Measurements from ENCODE around the gene KRTAP5-3.
"Not testable (repeated sequence)": the region's sequence is repeated elsewhere in the genome, so short reads cannot be mapped to it uniquely, and the experiment has no call there.

The KRTAP5-3 gene

GRCh38 chr11:1589996-1590395 is 18.3 kb downstream of the KRTAP5-3 start:
- no peak overlapping the region for H3K4me3 ChIP-seq (ENCODE audit: low read length)
- no peak for TF ChIP-seq ZNF274 (IDR thresholded peaks at IDR 0.05; ENCODE audit: low read depth, low read length)

- H3K4me3 ChIP-seq (ENCODE audit: low read length), result not testable (repeated sequence)
These were observed 18.9 kb downstream of the KRTAP5-3 start for GRCh38 chr11:1589191-1589963.

- no peak for TF ChIP-seq ZNF274 (IDR thresholded peaks at IDR 0.05; ENCODE audit: low read depth, low read length)
These were observed 21.6 kb downstream of the KRTAP5-3 start for GRCh38 chr11:1586699-1587098.

GRCh38 chr11:1584661-1585370 is 23.4 kb downstream of the KRTAP5-3 start, which contains the start of gene KRTAP5-1:
TSS of gene KRTAP5-1 (minus strand) at chr11:1585283. CDS start at chr11:1585249, 34 bp downstream.
- not testable (repeated sequence) for H3K4me3 ChIP-seq (ENCODE audit: low read length)

More at GRCh38 chr11:1586699-1587098, 21.6 kb downstream of the KRTAP5-3 start:
- no peak overlapping the region for H3K4me3 ChIP-seq (ENCODE audit: low read length)

GRCh38 chr11:1582909-1583308 is 25.4 kb downstream of the KRTAP5-3 start:
- H3K4me3 ChIP-seq (ENCODE audit: low read length), result not testable (repeated sequence)

- no peak for TF ChIP-seq ZNF274 (IDR thresholded peaks at IDR 0.05; ENCODE audit: low read depth, low read length)
These were observed 26.3 kb downstream of the KRTAP5-3 start for GRCh38 chr11:1581976-1582375.

GRCh38 chr11:1576825-1577224 is 31.4 kb downstream of the KRTAP5-3 start:
- H3K4me3 ChIP-seq (ENCODE audit: low read length), result no peak overlapping the region
- TF ChIP-seq ZNF274 (IDR thresholded peaks at IDR 0.05; ENCODE audit: low read depth, low read length), result no peak

More at GRCh38 chr11:1581976-1582375, 26.3 kb downstream of the KRTAP5-3 start:
- H3K4me3 ChIP-seq (ENCODE audit: low read length), result no peak overlapping the region

GRCh38 chr11:1575756-1576155 is 32.5 kb downstream of the KRTAP5-3 start:
- H3K4me3 ChIP-seq (ENCODE audit: low read length), result not testable (repeated sequence)

GRCh38 chr11:1574933-1575242 is 33.4 kb downstream of the KRTAP5-3 start:
- no peak overlapping the region for H3K4me3 ChIP-seq (ENCODE audit: low read length)

GRCh38 chr11:1574238-1574932 is 33.9 kb downstream of the KRTAP5-3 start:
- no peak overlapping the region for H3K4me3 ChIP-seq (ENCODE audit: low read length)

More at GRCh38 chr11:1574933-1575242, 33.4 kb downstream of the KRTAP5-3 start:
- no peak for TF ChIP-seq ZNF274 (IDR thresholded peaks at IDR 0.05; ENCODE audit: low read depth, low read length)

GRCh38 chr11:1573903-1574237 is 34.4 kb downstream of the KRTAP5-3 start:
- TF ChIP-seq ZNF274 (IDR thresholded peaks at IDR 0.05; ENCODE audit: low read depth, low read length), result no peak
- no peak overlapping the region for H3K4me3 ChIP-seq (ENCODE audit: low read length)

More at GRCh38 chr11:1574238-1574932, 33.9 kb downstream of the KRTAP5-3 start:
- no peak for TF ChIP-seq ZNF274 (IDR thresholded peaks at IDR 0.05; ENCODE audit: low read depth, low read length)

GRCh38 chr11:1573077-1573902 is 35.0 kb downstream of the KRTAP5-3 start:
- H3K4me3 ChIP-seq (ENCODE audit: low read length), result no peak overlapping the region
- TF ChIP-seq ZNF274 (IDR thresholded peaks at IDR 0.05; ENCODE audit: low read depth, low read length), result no peak

GRCh38 chr11:1572197-1573076 is 35.8 kb downstream of the KRTAP5-3 start, which contains the start of gene DUSP8:
TSS of gene DUSP8 (minus strand) at chr11:1572271. CDS start at chr11:1565826, 6,445 bp downstream.
- H3K4me3 ChIP-seq (ENCODE audit: low read length), result peak within 1 kb of the TSS; percentile 43; the same call in 1 of the 2 replicates
- TF ChIP-seq ZNF274 (IDR thresholded peaks at IDR 0.05; ENCODE audit: low read depth, low read length), result no peak
